Measurements from ENCODE around the gene ACSL3.

GRCh38 chr2:222912117-222912516 lies 51.3 kb downstream of the ACSL3 start:
- TF ChIP-seq CTCF (IDR thresholded peaks at IDR 0.05) (no peak), POLR2AphosphoS5 (IDR thresholded peaks at IDR 0.05; ENCODE audit: low read depth, low read length) (no peak), SIN3A (IDR thresholded peaks at IDR 0.05; ENCODE audit: borderline replicate concordance, insufficient read depth, low read depth, low read length) (no peak)
- TF ChIP-seq, protein P1, sequence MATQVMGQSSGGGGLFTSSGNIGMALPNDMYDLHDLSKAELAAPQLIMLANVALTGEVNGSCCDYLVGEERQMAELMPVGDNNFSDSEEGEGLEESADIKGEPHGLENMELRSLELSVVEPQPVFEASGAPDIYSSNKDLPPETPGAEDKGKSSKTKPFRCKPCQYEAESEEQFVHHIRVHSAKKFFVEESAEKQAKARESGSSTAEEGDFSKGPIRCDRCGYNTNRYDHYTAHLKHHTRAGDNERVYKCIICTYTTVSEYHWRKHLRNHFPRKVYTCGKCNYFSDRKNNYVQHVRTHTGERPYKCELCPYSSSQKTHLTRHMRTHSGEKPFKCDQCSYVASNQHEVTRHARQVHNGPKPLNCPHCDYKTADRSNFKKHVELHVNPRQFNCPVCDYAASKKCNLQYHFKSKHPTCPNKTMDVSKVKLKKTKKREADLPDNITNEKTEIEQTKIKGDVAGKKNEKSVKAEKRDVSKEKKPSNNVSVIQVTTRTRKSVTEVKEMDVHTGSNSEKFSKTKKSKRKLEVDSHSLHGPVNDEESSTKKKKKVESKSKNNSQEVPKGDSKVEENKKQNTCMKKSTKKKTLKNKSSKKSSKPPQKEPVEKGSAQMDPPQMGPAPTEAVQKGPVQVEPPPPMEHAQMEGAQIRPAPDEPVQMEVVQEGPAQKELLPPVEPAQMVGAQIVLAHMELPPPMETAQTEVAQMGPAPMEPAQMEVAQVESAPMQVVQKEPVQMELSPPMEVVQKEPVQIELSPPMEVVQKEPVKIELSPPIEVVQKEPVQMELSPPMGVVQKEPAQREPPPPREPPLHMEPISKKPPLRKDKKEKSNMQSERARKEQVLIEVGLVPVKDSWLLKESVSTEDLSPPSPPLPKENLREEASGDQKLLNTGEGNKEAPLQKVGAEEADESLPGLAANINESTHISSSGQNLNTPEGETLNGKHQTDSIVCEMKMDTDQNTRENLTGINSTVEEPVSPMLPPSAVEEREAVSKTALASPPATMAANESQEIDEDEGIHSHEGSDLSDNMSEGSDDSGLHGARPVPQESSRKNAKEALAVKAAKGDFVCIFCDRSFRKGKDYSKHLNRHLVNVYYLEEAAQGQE (IDR thresholded peaks at IDR 0.05; ENCODE audit: insufficient read depth in 1 of 2, low read depth in 2 of 2, low read length in 1 of 2) = no peak

All from Panc1 (cell line).